Activated naive CD8-positive, alpha-beta T cell (primary cell): ENCODE data around the gene WDTC1.
A peak's percentile ranks its signal among the peaks of the same experiment; 100 is the strongest.

Source experiments
- H3K27ac Mint-ChIP-seq: one replicate; pipeline ENCODE4 v1.8.0; 2021; ENCODE audit warnings: mixed read lengths
- H3K27me3 Mint-ChIP-seq: one replicate; pipeline ENCODE4 v1.8.0; 2021; ENCODE audit warnings: mixed read lengths
- H3K36me3 Mint-ChIP-seq: one replicate; pipeline ENCODE4 v1.8.0; 2021; ENCODE audit warnings: mixed read lengths
- H3K4me1 Mint-ChIP-seq: one replicate; pipeline ENCODE4 v1.8.0; 2021; ENCODE audit warnings: low read depth, mixed read lengths
- H3K4me3 Mint-ChIP-seq: one replicate; pipeline ENCODE4 v1.8.0; 2021; ENCODE audit warnings: mild to moderate bottlenecking, mixed read lengths
- H3K9me3 Mint-ChIP-seq: one replicate; pipeline ENCODE4 v1.8.0; 2021; ENCODE audit warnings: low read depth, mixed read lengths

WDTC1 gene

GRCh38 chr1:27302612-27303011, 68.2 kb downstream of the WDTC1 start:
- no peaks in the 10 kb centered on the region for H3K36me3 Mint-ChIP-seq
- H3K4me1 Mint-ChIP-seq, result no peaks in the 10 kb centered on the region
- no peak overlapping the region for H3K27ac Mint-ChIP-seq
- H3K27me3 Mint-ChIP-seq, result no peaks in the 10 kb centered on the region
- no peak overlapping the region for H3K4me3 Mint-ChIP-seq
- H3K9me3 Mint-ChIP-seq, result no peaks in the 10 kb centered on the region

- Mint-ChIP-seq H3K4me1 (no peaks in the 10 kb centered on the region), H3K9me3 (no peaks in the 10 kb centered on the region), H3K27me3 (no peaks in the 10 kb centered on the region), H3K4me3 (no peak overlapping the region), H3K36me3 (no peaks in the 10 kb centered on the region), H3K27ac (no peak overlapping the region)
Observed at GRCh38 chr1:27303509-27303908, 69.1 kb downstream of the WDTC1 start.

- Mint-ChIP-seq H3K27me3 (no peaks in the 10 kb centered on the region), H3K4me1 (no peaks in the 10 kb centered on the region), H3K36me3 (no peaks in the 10 kb centered on the region), H3K27ac (no peak overlapping the region), H3K9me3 (no peaks in the 10 kb centered on the region), H3K4me3 (no peak overlapping the region)
Observed at GRCh38 chr1:27306071-27306470, 71.6 kb downstream of the WDTC1 start.

- Mint-ChIP-seq H3K4me1 (no peaks in the 10 kb centered on the region), H3K9me3 (no peaks in the 10 kb centered on the region), H3K27me3 (no peaks in the 10 kb centered on the region), H3K36me3 (no peaks in the 10 kb centered on the region), H3K4me3 (no peak overlapping the region), H3K27ac (no peak overlapping the region)
Observed at GRCh38 chr1:27306892-27307761, 72.7 kb downstream of the WDTC1 start.

GRCh38 chr1:27307874-27308598, 73.6 kb downstream of the WDTC1 start:
- no peak overlapping the region for H3K27ac Mint-ChIP-seq
- no peaks in the 10 kb centered on the region for H3K36me3 Mint-ChIP-seq
- H3K4me1 Mint-ChIP-seq, result no peaks in the 10 kb centered on the region
- H3K4me3 Mint-ChIP-seq, result no peak overlapping the region
- H3K9me3 Mint-ChIP-seq, result no peaks in the 10 kb centered on the region
- H3K27me3 Mint-ChIP-seq, result no peaks in the 10 kb centered on the region

- Mint-ChIP-seq H3K9me3 (no peaks in the 10 kb centered on the region), H3K4me3 (no peak overlapping the region), H3K27me3 (no peaks in the 10 kb centered on the region), H3K36me3 (no peaks in the 10 kb centered on the region), H3K27ac (no peak overlapping the region), H3K4me1 (no peaks in the 10 kb centered on the region)
Observed at GRCh38 chr1:27314169-27314568, 79.7 kb downstream of the WDTC1 start.

GRCh38 chr1:27314737-27315136, 80.3 kb downstream of the WDTC1 start:
- Mint-ChIP-seq H3K27ac (no peak overlapping the region), H3K27me3 (no peaks in the 10 kb centered on the region), H3K9me3 (no peaks in the 10 kb centered on the region), H3K36me3 (no peaks in the 10 kb centered on the region), H3K4me3 (no peak overlapping the region), H3K4me1 (no peaks in the 10 kb centered on the region)

GRCh38 chr1:27316860-27317259, 82.4 kb downstream of the WDTC1 start:
- Mint-ChIP-seq H3K4me3 (no peak overlapping the region), H3K27ac (no peak overlapping the region), H3K4me1 (peaks cover 6% of the 10 kb centered on the region), H3K27me3 (no peaks in the 10 kb centered on the region), H3K36me3 (no peaks in the 10 kb centered on the region), H3K9me3 (no peaks in the 10 kb centered on the region)

GRCh38 chr1:27318136-27318535, 83.7 kb downstream of the WDTC1 start:
- Mint-ChIP-seq H3K4me3 (no peak overlapping the region), H3K4me1 (peaks cover 9% of the 10 kb centered on the region), H3K27ac (no peak overlapping the region), H3K36me3 (no peaks in the 10 kb centered on the region), H3K9me3 (no peaks in the 10 kb centered on the region), H3K27me3 (no peaks in the 10 kb centered on the region)

- peaks cover 13% of the 10 kb centered on the region for H3K4me1 Mint-ChIP-seq
- H3K9me3 Mint-ChIP-seq, result no peaks in the 10 kb centered on the region
- H3K4me3 Mint-ChIP-seq, result no peak overlapping the region
- H3K27me3 Mint-ChIP-seq, result no peaks in the 10 kb centered on the region
- no peaks in the 10 kb centered on the region for H3K36me3 Mint-ChIP-seq
- no peak overlapping the region for H3K27ac Mint-ChIP-seq
Observed at GRCh38 chr1:27318596-27318995, 84.2 kb downstream of the WDTC1 start.

GRCh38 chr1:27321813-27322568, 87.6 kb downstream of the WDTC1 start, which contains the start of gene TMEM222:
Gene TMEM222, plus strand, starts transcription at chr1:27322163. Its CDS starts 35 bp downstream, at chr1:27322198.
- Mint-ChIP-seq H3K4me3 (peak within 1 kb of the TSS; percentile 97), H3K36me3 (peaks cover 5% of the 10 kb centered on the region), H3K9me3 (no peaks in the 10 kb centered on the region), H3K27ac (peak within 1 kb of the TSS; percentile 94), H3K4me1 (peaks cover 42% of the 10 kb centered on the region), H3K27me3 (no peaks in the 10 kb centered on the region)

GRCh38 chr1:27322569-27323240, 88.3 kb downstream of the WDTC1 start:
- peaks cover 5% of the 10 kb centered on the region for H3K36me3 Mint-ChIP-seq
- H3K4me3 Mint-ChIP-seq, result peak overlapping the region; percentile 97
- peak overlapping the region; percentile 94 for H3K27ac Mint-ChIP-seq
- H3K9me3 Mint-ChIP-seq, result no peaks in the 10 kb centered on the region
- no peaks in the 10 kb centered on the region for H3K27me3 Mint-ChIP-seq
- peaks cover 46% of the 10 kb centered on the region for H3K4me1 Mint-ChIP-seq

- Mint-ChIP-seq H3K27ac (no peak overlapping the region), H3K36me3 (peaks cover 5% of the 10 kb centered on the region), H3K27me3 (no peaks in the 10 kb centered on the region), H3K4me1 (peaks cover 59% of the 10 kb centered on the region), H3K4me3 (peak overlapping the region; percentile 38), H3K9me3 (no peaks in the 10 kb centered on the region)
Observed at GRCh38 chr1:27325286-27325685, 90.9 kb downstream of the WDTC1 start.

GRCh38 chr1:27327964-27328363, 93.5 kb downstream of the WDTC1 start:
- Mint-ChIP-seq H3K4me3 (no peak overlapping the region), H3K27me3 (no peaks in the 10 kb centered on the region), H3K27ac (no peak overlapping the region), H3K9me3 (no peaks in the 10 kb centered on the region), H3K36me3 (peaks cover 5% of the 10 kb centered on the region), H3K4me1 (peaks cover 65% of the 10 kb centered on the region)
